Mesendoderm (in vitro differentiated cells): ENCODE results near the gene COL18A1.

Source experiments
- DNase-seq: peaks from one replicate; pipeline ENCODE4 v3.0.0; 2013
- H2AK5ac ChIP-seq: 2 replicates; pipeline ENCODE4 v1.6.1; 2013; ENCODE audit warnings: low read length, inconsistent platforms
- H2BK120ac ChIP-seq: 2 replicates; pipeline ENCODE4 v1.6.1; 2013; ENCODE audit warnings: low read depth, mild to moderate bottlenecking, low read length, moderate library complexity, mixed read lengths
- H2BK15ac ChIP-seq: replicated peaks from 2 replicates; pipeline ENCODE4 v1.6.1; 2013; ENCODE audit warnings: low read depth, mild to moderate bottlenecking, moderate library complexity
- H2BK5ac ChIP-seq: 2 replicates; pipeline ENCODE4 v1.6.1; 2013; ENCODE audit warnings: low read length, inconsistent platforms
- H3K18ac ChIP-seq: 2 replicates; pipeline ENCODE4 v1.6.1; 2013; ENCODE audit warnings: mild to moderate bottlenecking, low read length, mixed read lengths
- H3K23ac ChIP-seq: one replicate; pipeline ENCODE4 v1.6.1; 2013; ENCODE audit warnings: low read length
- H3K27ac ChIP-seq: 2 replicates; pipeline ENCODE4 v1.5.1; 2013; ENCODE audit warnings: low read depth, mild to moderate bottlenecking, inconsistent platforms, low read length, moderate library complexity
- H3K27me3 ChIP-seq: 2 replicates; pipeline ENCODE4 v1.6.1; 2013; ENCODE audit warnings: low read length, control low read depth, mild to moderate bottlenecking, inconsistent platforms; ENCODE audit not compliant: insufficient read depth, poor library complexity
- H3K36me3 ChIP-seq: 2 replicates; pipeline ENCODE4 v1.6.1; 2013; ENCODE audit warnings: low read length, inconsistent platforms; ENCODE audit not compliant: control insufficient read depth, insufficient read depth
- H3K4ac ChIP-seq: one replicate; pipeline ENCODE4 v1.6.1; 2013; ENCODE audit warnings: low read depth, mild to moderate bottlenecking, low read length, moderate library complexity
- H3K4me1 ChIP-seq: 2 replicates; pipeline ENCODE4 v1.6.1; 2013; ENCODE audit warnings: low read depth, low read length, inconsistent platforms; ENCODE audit not compliant: control insufficient read depth
- H3K4me2 ChIP-seq: 2 replicates; pipeline ENCODE4 v1.6.1; 2013; ENCODE audit warnings: low read length
- H3K4me3 ChIP-seq: 2 replicates; pipeline ENCODE4 v1.5.1; 2013; ENCODE audit warnings: mild to moderate bottlenecking, low read length
- H3K56ac ChIP-seq: one replicate; pipeline ENCODE4 v1.6.1; 2013; ENCODE audit warnings: low read length
- H3K79me1 ChIP-seq: 2 replicates; pipeline ENCODE4 v1.6.1; 2013; ENCODE audit warnings: low read length, inconsistent platforms
- H3K79me2 ChIP-seq: 2 replicates; pipeline ENCODE4 v1.6.1; 2013; ENCODE audit warnings: mild to moderate bottlenecking, low read length; ENCODE audit not compliant: control insufficient read depth, insufficient read depth
- H3K9ac ChIP-seq: 2 replicates; pipeline ENCODE4 v1.6.1; 2013; ENCODE audit warnings: low read length, inconsistent platforms
- H4K5ac ChIP-seq: one replicate; pipeline ENCODE4 v1.6.1; 2013; ENCODE audit warnings: low read length
- H4K8ac ChIP-seq: one replicate; pipeline ENCODE4 v1.6.1; 2013; ENCODE audit warnings: low read depth, mild to moderate bottlenecking, control low read depth, low read length, moderate library complexity
- WGBS: extraction: QIAGEN DNeasy Blood & Tissue Kit; methylation state at CpG from one replicate; pipeline ENCODE4 v1.1.7; 2013; ENCODE audit warnings: low lambda C conversion rate, missing lambda C conversion rate; ENCODE audit not compliant: insufficient coverage; ENCODE audit errors: extremely low coverage; 5-methylcytosine and 5-hydroxymethylcytosine counted together

Gene COL18A1

DNA sequence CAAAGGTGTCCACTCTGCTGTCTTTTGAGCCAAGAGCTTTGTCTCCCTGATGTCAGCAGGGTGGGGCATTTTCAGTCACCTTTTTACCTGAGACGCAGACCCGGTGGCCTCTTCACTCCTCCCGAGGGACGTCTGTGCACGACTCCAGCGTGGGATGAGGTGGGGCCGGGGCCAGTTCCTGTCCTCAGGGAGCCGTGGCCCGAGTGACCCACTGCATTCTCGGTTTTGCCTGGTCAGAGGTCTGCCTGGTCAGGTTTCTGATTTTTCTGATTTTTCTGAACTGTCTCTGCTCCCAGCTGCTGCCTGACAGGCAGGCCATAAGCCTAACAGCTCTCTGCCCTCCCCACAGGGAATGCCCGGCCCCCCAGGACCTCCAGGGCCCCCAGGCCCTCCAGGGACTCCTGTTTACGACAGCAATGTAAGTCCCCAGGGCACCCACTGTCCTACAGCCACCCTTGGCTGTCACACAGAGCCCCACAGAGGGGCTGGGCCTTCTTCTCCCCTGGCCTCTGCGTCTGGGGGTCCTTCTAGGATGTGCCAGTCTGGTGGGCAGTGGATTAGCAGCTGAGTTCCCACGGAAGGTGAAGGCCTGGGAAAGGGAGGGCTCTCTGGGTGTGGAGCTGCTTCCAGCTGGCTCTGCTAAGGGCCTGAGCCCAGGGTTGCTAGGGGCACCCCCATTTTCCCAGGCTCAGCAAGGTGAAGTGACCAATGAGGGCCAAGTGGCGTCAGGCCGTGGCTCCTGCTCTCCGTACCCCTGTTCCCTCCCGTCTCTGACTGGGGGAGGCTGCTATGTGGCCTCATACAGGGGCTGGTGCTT is 91.4 kb downstream of the COL18A1 start:
- peaks cover 2% of the 10 kb centered on the region for H3K36me3 ChIP-seq
- no CpG with 5 or more reads among the region's 18 CpGs for WGBS
- H3K79me1 ChIP-seq: no peaks in the 10 kb centered on the region
- H3K56ac ChIP-seq: no peak overlapping the region
- no peak for DNase-seq
- H3K4me2 ChIP-seq: no peak overlapping the region
- no peak overlapping the region for H4K8ac ChIP-seq
- H4K5ac ChIP-seq: no peak overlapping the region
- H3K4me1 ChIP-seq: no peaks in the 10 kb centered on the region
- no peak overlapping the region for H2AK5ac ChIP-seq
- no peak overlapping the region for H3K9ac ChIP-seq
- no peak overlapping the region for H3K23ac ChIP-seq
- H3K79me2 ChIP-seq: no peaks in the 10 kb centered on the region
- no peak overlapping the region for H2BK15ac ChIP-seq
- no peak overlapping the region for H3K18ac ChIP-seq
- no peak overlapping the region for H3K27ac ChIP-seq
- H2BK120ac ChIP-seq: no peak overlapping the region
- no peak overlapping the region for H3K4ac ChIP-seq
- no peak overlapping the region for H3K4me3 ChIP-seq
- H3K27me3 ChIP-seq: no peaks in the 10 kb centered on the region
- H2BK5ac ChIP-seq: no peak overlapping the region

DNA sequence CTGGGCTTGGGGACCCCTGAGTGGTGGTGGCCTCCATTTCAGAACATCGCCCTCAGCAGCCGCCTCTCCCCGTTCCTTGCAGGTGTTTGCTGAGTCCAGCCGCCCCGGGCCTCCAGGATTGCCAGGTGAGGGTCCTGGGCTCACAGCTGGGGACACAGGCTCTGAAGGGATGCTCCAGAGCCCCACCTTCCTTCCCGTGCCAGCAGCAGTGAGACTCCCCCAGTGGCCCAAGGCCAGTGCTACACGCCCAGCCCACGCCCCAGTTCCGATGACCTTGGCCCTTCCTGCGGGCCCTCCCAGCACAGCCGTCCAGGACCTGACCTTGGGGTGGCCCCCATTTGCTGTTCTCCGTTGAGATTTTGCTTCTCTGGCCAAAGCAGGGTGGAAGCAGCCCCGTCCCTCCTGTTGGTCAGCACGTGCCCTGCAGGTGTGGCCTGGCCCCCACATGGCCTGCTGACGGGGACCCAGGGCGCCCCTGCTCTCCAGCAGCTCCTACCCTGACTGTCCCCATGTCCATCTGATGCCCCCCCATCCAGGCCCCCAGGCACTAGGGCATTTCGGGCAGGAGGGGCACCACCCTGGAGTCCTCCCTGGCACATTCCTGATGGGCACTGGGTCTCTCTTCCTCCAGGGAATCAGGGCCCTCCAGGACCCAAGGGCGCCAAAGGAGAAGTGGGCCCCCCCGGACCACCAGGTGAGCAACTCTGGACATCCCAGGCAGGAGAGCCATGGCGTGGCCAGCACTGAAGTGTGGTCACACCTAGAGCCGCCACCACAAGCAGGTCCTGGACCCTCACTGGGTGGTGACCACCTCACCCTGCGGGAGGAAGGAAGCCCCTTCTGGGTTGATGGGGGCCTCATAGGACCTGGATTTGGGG is 92.2 kb downstream of the COL18A1 start:
- H2BK5ac ChIP-seq: no peak overlapping the region
- H3K23ac ChIP-seq: no peak overlapping the region
- H4K8ac ChIP-seq: no peak overlapping the region
- H3K36me3 ChIP-seq: peaks cover 2% of the 10 kb centered on the region
- no peak overlapping the region for H3K27ac ChIP-seq
- H3K56ac ChIP-seq: no peak overlapping the region
- no peaks in the 10 kb centered on the region for H3K79me2 ChIP-seq
- no peak for DNase-seq
- no peak overlapping the region for H3K9ac ChIP-seq
- H4K5ac ChIP-seq: no peak overlapping the region
- no peak overlapping the region for H3K4me2 ChIP-seq
- H3K79me1 ChIP-seq: no peaks in the 10 kb centered on the region
- no peak overlapping the region for H2AK5ac ChIP-seq
- H3K18ac ChIP-seq: no peak overlapping the region
- no peaks in the 10 kb centered on the region for H3K4me1 ChIP-seq
- no CpG with 5 or more reads among the region's 22 CpGs for WGBS
- no peaks in the 10 kb centered on the region for H3K27me3 ChIP-seq
- no peak overlapping the region for H3K4me3 ChIP-seq
- no peak overlapping the region for H3K4ac ChIP-seq
- H2BK120ac ChIP-seq: no peak overlapping the region
- H2BK15ac ChIP-seq: no peak overlapping the region

DNA sequence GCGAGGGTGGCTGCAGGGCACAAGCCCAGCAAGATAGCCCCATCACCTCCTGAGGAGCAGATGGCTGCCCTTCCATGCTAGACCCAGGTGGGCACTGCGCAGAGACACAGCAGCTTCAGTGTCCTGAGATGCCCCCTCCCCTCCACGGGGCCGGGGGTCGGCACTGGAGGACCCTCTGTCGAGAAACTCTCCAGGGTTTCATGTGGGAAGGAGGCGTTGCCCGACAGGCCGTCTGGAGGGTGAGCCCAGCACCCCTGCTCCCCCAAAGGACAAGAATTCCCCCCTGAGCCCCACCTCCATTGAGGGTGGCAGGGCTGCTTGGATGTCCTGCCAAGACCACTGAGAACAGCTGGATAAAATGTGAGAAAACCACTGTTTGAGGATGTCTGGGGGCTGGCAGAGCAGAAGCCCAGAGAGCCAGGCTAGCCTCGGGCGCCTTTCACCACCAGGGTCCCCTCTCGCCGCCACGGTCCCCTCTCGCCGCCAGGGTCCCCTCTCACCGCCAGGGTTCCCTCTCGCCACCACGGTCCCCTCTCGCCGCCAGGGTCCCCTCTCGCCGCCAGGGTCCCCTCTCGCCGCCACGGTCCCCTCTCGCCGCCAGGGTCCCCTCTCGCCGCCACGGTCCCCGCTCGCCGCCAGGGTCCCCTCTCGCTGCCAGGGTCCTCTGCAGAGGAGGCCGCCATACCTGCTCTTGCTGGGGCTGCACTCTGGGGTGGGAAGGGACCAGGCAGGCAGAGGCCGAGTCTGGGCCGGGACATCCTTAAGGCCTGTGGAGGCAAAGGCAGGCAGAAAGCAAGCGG is 93.1 kb downstream of the COL18A1 start:
- no peak for DNase-seq
- no CpG with 5 or more reads among the region's 39 CpGs for WGBS

DNA sequence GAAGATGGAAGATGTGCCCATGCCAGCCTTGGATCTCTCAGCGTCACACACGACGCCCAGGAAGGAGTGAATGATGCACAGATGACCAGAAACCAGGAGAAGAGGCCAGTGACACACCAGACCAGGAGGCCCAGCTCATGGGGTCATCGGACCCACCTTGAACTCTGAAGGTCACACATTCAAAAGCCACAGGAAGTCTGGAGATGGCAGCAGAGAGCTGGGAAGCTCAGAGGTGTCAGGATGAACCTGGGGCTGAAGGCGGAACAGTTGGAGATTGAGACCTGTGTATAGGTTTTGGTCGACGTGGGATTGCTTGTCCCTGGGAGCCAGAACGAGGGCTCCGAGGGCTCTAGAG is 93.7 kb downstream of the COL18A1 start:
- no peak overlapping the region for H4K8ac ChIP-seq
- no peak overlapping the region for H3K4me3 ChIP-seq
- no peak overlapping the region for H3K4ac ChIP-seq
- H2BK15ac ChIP-seq: no peak overlapping the region
- no peak overlapping the region for H3K56ac ChIP-seq
- H2BK5ac ChIP-seq: no peak overlapping the region
- H4K5ac ChIP-seq: no peak overlapping the region
- no peak overlapping the region for H3K9ac ChIP-seq
- no peak overlapping the region for H3K4me2 ChIP-seq
- no peaks in the 10 kb centered on the region for H3K79me1 ChIP-seq
- no peaks in the 10 kb centered on the region for H3K27me3 ChIP-seq
- H3K79me2 ChIP-seq: no peaks in the 10 kb centered on the region
- H3K27ac ChIP-seq: no peak overlapping the region
- peaks cover 2% of the 10 kb centered on the region for H3K36me3 ChIP-seq
- no peak for DNase-seq
- no peaks in the 10 kb centered on the region for H3K4me1 ChIP-seq
- no peak overlapping the region for H3K23ac ChIP-seq
- H3K18ac ChIP-seq: no peak overlapping the region
- H2BK120ac ChIP-seq: no peak overlapping the region
- WGBS: no CpG with 5 or more reads among the region's 9 CpGs
- H2AK5ac ChIP-seq: no peak overlapping the region

More for the DNA sequence above, 93.1 kb downstream of the COL18A1 start:
- Histone ChIP-seq H3K18ac (no peak overlapping the region), H2BK15ac (no peak overlapping the region), H3K27me3 (no peaks in the 10 kb centered on the region), H3K9ac (no peak overlapping the region), H3K79me1 (no peaks in the 10 kb centered on the region), H3K56ac (no peak overlapping the region), H2BK120ac (no peak overlapping the region), H2BK5ac (no peak overlapping the region), H4K5ac (no peak overlapping the region), H3K4me3 (no peak overlapping the region), H4K8ac (no peak overlapping the region), H3K27ac (no peak overlapping the region), H2AK5ac (no peak overlapping the region), H3K79me2 (no peaks in the 10 kb centered on the region), H3K4me1 (no peaks in the 10 kb centered on the region), H3K36me3 (peaks cover 2% of the 10 kb centered on the region), H3K4me2 (no peak overlapping the region), H3K4ac (no peak overlapping the region), H3K23ac (no peak overlapping the region)

DNA sequence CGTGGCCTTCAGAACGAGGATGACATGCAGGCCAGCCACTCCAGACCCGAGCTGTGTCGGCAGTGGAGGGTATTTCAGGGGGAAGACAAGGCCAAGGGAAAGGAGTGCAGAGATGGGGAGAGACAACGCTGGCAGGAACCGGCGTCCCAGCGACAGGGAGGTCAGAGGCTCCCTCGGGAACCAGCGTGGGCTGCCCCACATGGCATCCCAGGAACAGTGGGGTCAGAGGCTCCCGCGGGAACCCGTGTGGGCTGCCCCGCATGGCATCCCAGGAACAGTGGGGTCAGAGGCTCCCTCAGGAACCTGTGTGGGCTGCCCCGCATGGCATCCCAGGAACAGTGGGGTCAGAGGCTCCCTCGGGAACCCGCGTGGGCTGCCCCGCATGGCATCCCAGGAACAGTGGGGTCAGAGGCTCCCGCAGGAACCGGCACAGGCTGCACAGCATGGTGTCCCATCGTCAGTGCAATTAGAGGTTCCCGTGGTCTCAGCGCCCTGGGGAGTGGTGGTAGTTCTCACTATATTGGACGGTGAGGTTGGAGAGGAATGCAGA is 94.3 kb downstream of the COL18A1 start:
- no peaks in the 10 kb centered on the region for H3K79me2 ChIP-seq
- no peaks in the 10 kb centered on the region for H3K4me1 ChIP-seq
- no peak overlapping the region for H2AK5ac ChIP-seq
- no peak overlapping the region for H3K4me3 ChIP-seq
- H3K18ac ChIP-seq: no peak overlapping the region
- no peak overlapping the region for H2BK5ac ChIP-seq
- H4K8ac ChIP-seq: no peak overlapping the region
- DNase-seq: no peak
- H3K9ac ChIP-seq: no peak overlapping the region
- H3K36me3 ChIP-seq: peaks cover 2% of the 10 kb centered on the region
- no peak overlapping the region for H3K27ac ChIP-seq
- H4K5ac ChIP-seq: no peak overlapping the region
- no peak overlapping the region for H3K56ac ChIP-seq
- H3K4ac ChIP-seq: no peak overlapping the region
- no peaks in the 10 kb centered on the region for H3K79me1 ChIP-seq
- H3K4me2 ChIP-seq: no peak overlapping the region
- no CpG with 5 or more reads among the region's 25 CpGs for WGBS
- H2BK120ac ChIP-seq: no peak overlapping the region
- no peak overlapping the region for H3K23ac ChIP-seq
- H2BK15ac ChIP-seq: no peak overlapping the region
- H3K27me3 ChIP-seq: no peaks in the 10 kb centered on the region
